ENCODE results near the gene PRR35.

The PRR35 gene

DNA sequence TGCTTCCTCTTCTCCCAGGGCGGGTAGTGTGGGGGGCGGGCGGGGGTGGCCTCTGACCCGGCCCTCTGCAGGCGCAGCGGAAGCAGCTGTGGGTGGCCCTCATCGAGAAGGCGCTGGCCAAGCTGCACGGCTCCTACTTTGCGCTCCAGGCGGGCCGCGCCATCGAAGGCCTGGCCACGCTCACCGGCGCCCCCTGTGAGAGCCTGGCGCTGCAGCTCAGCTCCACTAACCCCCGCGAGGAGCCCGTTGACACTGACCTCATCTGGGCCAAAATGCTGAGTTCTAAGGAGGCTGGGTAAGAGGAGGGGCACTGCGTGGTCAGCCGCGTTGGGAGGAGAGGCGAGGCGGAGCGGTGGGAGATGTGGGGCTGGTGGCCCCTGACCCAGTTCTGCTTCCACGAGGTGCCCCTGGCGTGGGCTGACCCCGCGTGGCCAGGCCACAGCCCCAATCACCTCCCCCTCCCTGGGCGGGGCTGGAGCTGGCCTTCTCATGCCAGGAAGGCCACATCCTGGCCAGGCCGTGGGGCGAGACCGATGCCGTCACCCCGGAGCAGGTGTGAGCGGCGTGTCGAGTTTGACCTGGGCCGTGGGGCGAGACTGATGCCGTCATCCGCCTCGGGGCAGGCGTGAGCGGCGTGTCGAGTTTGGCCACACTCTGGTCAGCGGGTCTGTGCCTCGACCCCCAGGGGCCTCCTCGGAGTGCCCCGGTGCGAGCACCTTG, 10.5 kb upstream of the PRR35 start:
- DNase-seq = no peak

DNA sequence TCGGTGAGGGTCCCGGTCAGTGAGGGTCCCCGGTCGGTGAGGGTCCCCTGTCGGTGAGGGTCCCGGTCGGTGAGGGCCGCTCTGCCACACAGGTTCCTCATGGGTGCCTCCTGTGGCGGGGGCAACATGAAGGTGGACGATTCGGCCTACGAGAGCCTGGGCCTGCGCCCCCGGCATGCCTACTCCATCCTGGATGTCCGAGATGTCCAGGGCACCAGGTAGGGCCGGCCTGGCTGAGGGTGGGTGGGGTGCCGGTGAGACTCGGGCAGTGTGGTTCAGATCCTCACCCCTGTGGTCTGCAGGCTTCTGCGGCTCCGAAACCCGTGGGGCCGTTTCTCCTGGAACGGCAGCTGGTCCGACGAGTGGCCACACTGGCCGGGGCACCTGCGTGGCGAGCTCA, 9.0 kb upstream of the PRR35 start:
- DNase-seq = no peak

DNA sequence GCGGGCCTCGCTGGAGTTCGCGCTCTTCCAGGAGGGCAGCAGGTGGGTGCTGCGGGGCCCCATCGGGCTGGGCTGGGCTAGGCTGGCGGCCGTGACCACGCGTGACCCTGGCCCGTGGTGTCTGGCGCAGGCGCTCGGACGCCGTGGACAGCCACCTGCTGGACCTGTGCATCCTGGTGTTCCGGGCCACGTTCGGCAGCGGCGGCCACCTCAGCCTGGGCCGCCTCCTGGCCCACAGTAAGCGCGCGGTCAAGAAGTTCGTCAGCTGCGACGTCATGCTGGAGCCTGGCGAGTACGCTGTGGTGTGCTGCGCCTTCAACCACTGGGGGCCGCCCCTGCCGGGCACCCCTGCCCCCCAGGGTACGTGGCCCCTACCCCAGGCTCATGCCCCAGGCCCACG, 8.0 kb upstream of the PRR35 start:
- no peak for DNase-seq

DNA sequence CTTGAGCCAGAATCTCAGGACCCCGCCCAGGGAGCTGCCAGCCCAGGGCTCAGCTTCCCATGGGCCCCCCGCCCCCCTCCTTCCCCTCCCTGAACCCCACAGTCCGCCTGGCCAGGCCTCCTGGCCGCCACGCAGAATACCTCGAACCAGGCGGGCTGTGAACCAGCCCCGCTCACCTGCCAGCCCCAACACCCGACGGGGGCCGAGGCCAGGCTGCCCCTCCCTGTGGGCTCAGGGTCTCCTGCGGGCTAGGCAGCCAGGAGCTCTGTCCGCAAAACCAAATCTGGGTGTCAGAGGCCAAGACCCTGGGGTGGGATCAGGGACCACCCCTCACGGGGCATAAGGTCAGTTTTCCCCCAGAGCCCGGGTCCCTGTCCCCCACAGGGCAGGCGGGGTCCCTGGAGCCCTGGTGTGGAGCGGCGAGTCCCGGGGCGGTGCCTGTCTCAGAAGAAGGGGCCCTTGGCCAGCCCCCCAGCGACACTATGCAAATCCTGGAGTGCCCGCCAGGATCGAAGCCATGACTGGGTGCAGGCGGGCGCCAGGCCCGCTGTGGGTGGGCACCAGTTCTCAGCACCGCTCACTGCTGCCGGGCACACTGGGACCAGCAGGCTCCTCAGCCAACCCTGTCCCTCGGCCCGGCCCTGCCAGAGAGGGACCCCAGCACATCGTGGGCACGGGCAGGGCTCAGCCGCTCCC, 6.4 kb upstream of the PRR35 start:
- DNase-seq = no peak

DNA sequence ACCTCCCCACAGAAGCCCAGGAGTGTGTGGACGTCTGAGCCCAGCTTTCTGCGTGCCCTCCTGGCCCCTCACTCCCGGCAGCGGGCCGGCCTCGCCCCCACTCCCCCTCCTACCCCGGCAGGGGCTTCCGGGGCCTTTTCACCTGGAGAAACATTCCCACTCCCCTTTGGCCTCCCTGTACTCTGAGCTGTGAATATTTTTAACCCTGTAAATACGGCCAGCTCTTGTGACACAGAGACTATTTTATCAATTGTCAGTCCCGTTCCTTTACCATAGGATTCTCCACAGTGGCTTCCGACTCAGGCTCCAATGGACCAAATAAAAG, 5.9 kb upstream of the PRR35 start:
- DNase-seq = no peak

- no peak for DNase-seq
Measured at GRCh38 chr16:554640-555365, 5.4 kb upstream of the PRR35 start.

DNA sequence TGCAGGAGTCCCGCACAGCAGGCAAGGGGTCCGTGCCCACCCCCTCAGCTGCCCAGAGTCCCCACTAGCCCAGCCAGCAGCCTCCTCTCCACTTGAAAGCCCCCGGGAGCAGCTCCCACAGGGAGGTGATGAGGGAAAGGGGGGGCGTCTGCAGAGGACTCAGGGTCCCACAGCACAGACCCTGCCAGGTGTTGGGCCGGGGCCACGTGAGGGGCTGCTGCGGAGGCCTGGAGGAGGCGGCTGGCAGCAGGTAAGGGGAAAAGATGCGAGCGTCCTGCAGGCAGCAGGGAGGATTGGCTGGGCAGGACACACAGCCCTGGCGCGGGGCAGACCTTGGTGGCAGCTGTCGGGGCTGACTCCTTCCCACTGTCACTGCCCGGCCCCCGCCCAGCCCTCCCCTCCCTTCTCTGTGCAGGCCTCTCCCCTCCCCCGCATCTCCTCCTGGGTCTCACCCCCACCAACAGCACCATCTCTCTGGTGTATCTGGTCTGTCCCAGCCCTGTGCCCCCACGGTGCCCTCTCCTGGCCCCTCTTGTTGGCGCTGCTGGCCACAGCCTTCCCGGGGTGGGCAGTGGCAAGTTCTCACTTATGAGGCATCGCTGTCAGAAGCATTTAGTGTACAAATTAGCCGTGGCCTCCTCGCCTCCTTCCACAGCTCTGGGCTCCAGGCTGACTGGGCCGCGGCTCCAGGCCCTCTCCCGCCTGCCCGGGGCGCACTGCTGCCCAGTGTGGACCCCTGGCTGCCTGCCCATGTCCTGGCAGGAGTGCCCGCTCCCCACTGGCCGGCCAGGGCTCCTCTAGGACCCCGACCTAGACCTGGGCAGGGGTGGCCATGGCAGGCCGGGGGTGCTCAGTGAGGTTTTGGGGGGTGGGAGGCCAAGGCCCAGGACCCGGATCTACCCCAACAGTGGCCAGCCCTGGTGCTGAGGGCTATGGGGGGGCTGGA, 4.4 kb upstream of the PRR35 start:
- no peak for DNase-seq

- DNase-seq = no peak
Measured at GRCh38 chr16:556474-557173, 3.6 kb upstream of the PRR35 start.

- DNase-seq = no peak
Measured at GRCh38 chr16:557463-558297, 2.5 kb upstream of the PRR35 start.

DNA sequence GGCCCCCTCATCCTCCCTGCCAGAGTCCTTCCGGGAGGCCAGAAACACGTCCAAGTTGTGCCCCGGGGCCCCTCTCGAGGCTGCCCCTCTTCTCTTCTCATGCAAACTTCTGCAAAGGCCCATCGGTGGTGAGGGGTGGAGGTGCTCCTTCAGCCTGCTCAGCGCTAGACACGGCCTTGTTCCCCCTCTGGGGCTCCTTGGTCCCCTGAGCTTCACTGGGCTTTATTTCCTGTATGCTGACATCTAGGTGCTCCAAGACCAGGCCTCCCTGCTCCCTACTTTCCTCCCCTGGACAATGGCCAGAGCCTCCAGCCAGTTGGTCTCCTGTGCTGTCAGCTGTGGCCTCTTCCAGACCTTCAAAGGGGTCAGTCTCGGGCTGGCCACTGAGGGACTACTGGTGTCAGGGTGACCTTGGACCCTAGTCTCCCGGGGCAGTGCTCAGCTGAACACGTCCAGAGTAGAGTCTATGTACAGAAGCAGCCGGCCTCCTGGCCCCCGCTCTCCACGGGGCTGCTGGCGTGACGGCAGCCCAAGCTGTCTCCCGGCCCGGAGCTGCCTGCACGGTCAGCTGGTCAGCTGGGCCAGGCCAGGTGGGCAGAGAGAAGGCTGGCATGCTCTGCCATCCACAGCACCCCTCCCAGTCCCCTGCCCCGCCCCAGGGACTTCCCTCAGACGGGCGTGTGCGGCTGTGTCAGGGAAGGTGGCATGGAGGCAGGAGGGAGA, 1.7 kb upstream of the PRR35 start:
- DNase-seq = no peak

DNA sequence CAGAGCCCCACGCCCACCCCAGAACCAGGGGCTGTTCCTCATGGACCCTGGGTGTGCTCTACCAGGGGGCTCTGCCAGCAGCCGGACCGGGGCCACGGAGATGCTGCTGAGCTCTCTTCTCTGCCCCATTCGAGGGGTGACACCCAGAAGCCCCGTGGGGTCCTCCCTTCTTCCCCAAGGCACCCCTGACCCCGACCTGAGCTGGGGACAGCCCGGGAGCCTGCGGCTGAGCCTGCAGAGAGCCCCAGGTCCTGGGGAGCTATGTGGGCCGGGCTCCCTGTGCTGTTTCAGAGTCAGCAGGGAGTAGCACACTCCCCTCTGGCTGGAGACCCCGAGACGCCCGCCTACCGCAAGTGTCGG, 1.2 kb upstream of the PRR35 start:
- no peak for DNase-seq

- no peak for DNase-seq
Measured at GRCh38 chr16:559411-560203, 587 bp upstream of the PRR35 start.

- no peak for DNase-seq
Measured at GRCh38 chr16:560701-561412, 663 bp downstream of the PRR35 start.

- DNase-seq = no peak
Measured at GRCh38 chr16:561413-561794, 1.2 kb downstream of the PRR35 start.

GRCh38 chr16:561957-562938, 2.1 kb downstream of the PRR35 start:
- no peak for DNase-seq

DNA sequence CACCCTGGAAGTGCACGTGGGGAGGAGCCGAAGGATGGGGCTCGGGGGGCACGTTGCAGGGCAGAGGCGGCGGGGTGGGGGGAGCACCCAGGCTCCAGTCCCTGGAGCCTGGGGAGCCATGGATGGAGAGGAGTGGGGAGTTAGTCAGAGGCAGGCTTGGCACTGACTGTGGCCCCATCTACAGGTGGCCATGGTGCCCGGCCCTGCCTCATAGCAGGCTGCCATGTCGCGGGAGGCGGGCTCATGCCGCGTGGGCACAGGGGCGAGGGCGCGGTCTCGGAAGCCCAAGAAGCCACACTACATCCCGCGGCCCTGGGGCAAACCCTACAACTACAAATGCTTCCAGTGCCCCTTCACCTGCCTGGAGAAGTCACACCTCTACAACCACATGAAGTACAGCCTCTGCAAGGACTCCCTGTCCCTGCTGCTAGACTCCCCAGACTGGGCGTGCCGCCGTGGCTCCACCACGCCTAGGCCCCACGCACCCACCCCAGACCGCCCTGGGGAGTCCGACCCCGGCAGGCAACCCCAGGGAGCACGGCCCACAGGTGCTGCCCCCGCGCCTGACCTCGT, 3.0 kb downstream of the PRR35 start:
- DNase-seq = no peak

- DNase-seq = no peak
Measured at GRCh38 chr16:564690-565418, 4.7 kb downstream of the PRR35 start.

Measured in NCI-H446 treated with DMSO at 0.1 percent for 48 hours (cell line).